Gastroesophageal sphincter (tissue), 4 donors: ENCODE measurements around the gene ERC1. TPM values are rescaled to one million over a fixed set of nuclear protein-coding genes. Genes with fewer than 3 reads are reported as not detected.

Experiments
- ATAC-seq: fragments of 150-250 bp; one replicate; pipeline ENCODE4 v1.9.1; 2016; ENCODE audit warnings: mild to moderate bottlenecking, moderate library complexity
- H3K27ac ChIP-seq, 4 donors: fragments of 200-600 bp; sonication (generic) in 3 of 4; 1 replicate in 3 of 4; 2 replicates in 1 of 4; pipeline ENCODE4 v1.5.1; 2016 to 2019
- H3K27me3 ChIP-seq: fragments of 200-600 bp; sonication (generic); one replicate; pipeline ENCODE4 v1.5.1; 2019
- H3K36me3 ChIP-seq, 2 donors: fragments of 200-600 bp; sonication (generic); one replicate each; pipeline ENCODE4 v1.5.1; 2019; ENCODE audit warnings: control low read depth in 1 of 2
- H3K4me1 ChIP-seq, 3 donors: fragments of 200-600 bp; sonication (generic); 1 replicate in 2 of 3; 2 replicates in 1 of 3; pipeline ENCODE4 v1.5.1; 2016 to 2019; ENCODE audit warnings: control low read depth in 2 of 3
- H3K4me3 ChIP-seq, 2 donors: fragments of 200-600 bp; sonication (generic); one replicate each; pipeline ENCODE4 v1.5.1; 2019; ENCODE audit warnings: mild to moderate bottlenecking in 1 of 2, moderate library complexity in 1 of 2
- H3K9me3 ChIP-seq, 3 donors: fragments of 200-600 bp; sonication (generic); one replicate each; pipeline ENCODE4 v1.5.1; 2017 to 2019; ENCODE audit warnings: control low read depth in 2 of 3
- CTCF ChIP-seq, 4 experiments: fragments of 200-600 bp in 2 of 4; fragments of 450-650 bp in 2 of 4; sonication (generic) in 1 of 4; IDR thresholded peaks; one replicate each; pipeline ENCODE4 v1.5.1; 2017 to 2019; ENCODE audit warnings: antibody characterized with exemption in 4 of 4, mild to moderate bottlenecking in 2 of 4, moderate library complexity in 2 of 4
- EP300 ChIP-seq: sonication (generic); formaldehyde crosslinking; IDR thresholded peaks from one replicate; pipeline ENCODE4 v1.6.1; 2017; ENCODE audit warnings: antibody characterized with exemption, mild to moderate bottlenecking
- POLR2A ChIP-seq, 2 donors: fragments of 450-650 bp; IDR thresholded peaks; one replicate each; pipeline ENCODE4 v1.6.1; 2017; ENCODE audit warnings: antibody characterized with exemption in 2 of 2, mild to moderate bottlenecking in 2 of 2, moderate library complexity in 1 of 2
- POLR2AphosphoS5 ChIP-seq: sonication (generic); formaldehyde crosslinking; IDR thresholded peaks from one replicate; pipeline ENCODE4 v1.6.1; 2017; ENCODE audit warnings: antibody characterized with exemption
- WGBS, 2 donors: methylation state at CpG; one replicate each; pipeline ENCODE4 v1.1.5; 2018; ENCODE audit warnings: low coverage in 1 of 2; 5-methylcytosine and 5-hydroxymethylcytosine counted together
- total RNA-seq, 4 donors: library from RNA; depleted of rRNA; stranded (reverse); fragments of >200 nt; gene quantifications; one replicate each; pipeline ENCODE4 v1.1.0, GENCODE V29; 2016

ERC1 gene
- total RNA-seq, 4 donors from 2014 or later = 38.3 to 80.2 (median 58.4) TPM

GRCh38 chr12:1382826-1383225, 391.8 kb downstream of the ERC1 start:
- H3K27me3 ChIP-seq = no peaks in the 10 kb centered on the region
- WGBS, 2 donors = 70 to 87% methylated on average over 4 of the region's 4 CpGs
- no peak overlapping the region for H3K27ac ChIP-seq
- peaks cover 0 to 26% of the 10 kb centered on the region in 2 donors for H3K36me3 ChIP-seq
- no peaks in the 10 kb centered on the region for H3K9me3 ChIP-seq
- no peak for TF ChIP-seq POLR2AphosphoS5
- TF ChIP-seq EP300 = no peak
- no peak for TF ChIP-seq POLR2A (IDR thresholded peaks at IDR 0.05)
- TF ChIP-seq CTCF (IDR thresholded peaks at IDR 0.05) = no peak
- no peaks in the 10 kb centered on the region for H3K4me1 ChIP-seq
- no peak overlapping the region for H3K4me3 ChIP-seq
- ATAC-seq = no peak

DNA sequence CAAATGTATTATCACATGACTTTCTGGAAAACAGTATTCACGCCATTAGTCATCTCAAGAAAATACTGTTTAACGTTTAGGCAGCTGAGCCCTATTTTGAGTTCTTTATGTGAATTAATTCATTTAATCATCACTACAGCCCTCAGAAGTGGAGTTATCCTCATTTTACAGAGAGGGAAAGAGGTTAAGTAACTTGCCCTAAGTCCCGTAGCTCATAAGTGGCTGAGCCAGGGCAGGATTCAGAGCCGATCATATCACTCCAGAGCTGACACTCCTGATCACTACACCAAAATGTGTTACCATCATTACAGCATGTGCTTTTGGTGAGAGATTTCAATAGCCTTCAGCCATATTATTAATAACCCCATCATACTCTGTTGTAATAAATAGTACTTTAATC, 392.7 kb downstream of the ERC1 start:
- Histone ChIP-seq H3K4me3 (no peak overlapping the region), H3K36me3 (peaks cover 0 to 31% of the 10 kb centered on the region in 2 donors), H3K9me3 (no peaks in the 10 kb centered on the region), H3K4me1 (no peaks in the 10 kb centered on the region), H3K27ac (no peak overlapping the region), H3K27me3 (no peaks in the 10 kb centered on the region)
- 78 to 86% methylated on average over 4 of the region's 4 CpGs for WGBS, 2 donors
- no peak for ATAC-seq
- TF ChIP-seq EP300 = no peak
- TF ChIP-seq POLR2AphosphoS5 = no peak
- no peak for TF ChIP-seq POLR2A (IDR thresholded peaks at IDR 0.05)
- no peak for TF ChIP-seq CTCF (IDR thresholded peaks at IDR 0.05)

GRCh38 chr12:1384910-1385309, 393.9 kb downstream of the ERC1 start:
- H3K4me3 ChIP-seq = no peak overlapping the region
- no peak for ATAC-seq
- peaks cover 0 to 29% of the 10 kb centered on the region in 2 donors for H3K36me3 ChIP-seq
- H3K4me1 ChIP-seq = no peaks in the 10 kb centered on the region
- TF ChIP-seq CTCF (IDR thresholded peaks at IDR 0.05) = no peak
- TF ChIP-seq POLR2AphosphoS5 = no peak
- TF ChIP-seq EP300 = no peak
- no peak for TF ChIP-seq POLR2A (IDR thresholded peaks at IDR 0.05)
- no peaks in the 10 kb centered on the region for H3K27me3 ChIP-seq
- 78 to 96% methylated on average over 4 of the region's 4 CpGs for WGBS, 2 donors
- H3K9me3 ChIP-seq = no peaks in the 10 kb centered on the region
- no peak overlapping the region for H3K27ac ChIP-seq

GRCh38 chr12:1391722-1392121, 400.7 kb downstream of the ERC1 start:
- Histone ChIP-seq H3K36me3 (peaks cover 0 to 35% of the 10 kb centered on the region in 2 donors), H3K27ac (no peak overlapping the region), H3K4me3 (no peak overlapping the region), H3K4me1 (no peaks in the 10 kb centered on the region), H3K27me3 (no peaks in the 10 kb centered on the region), H3K9me3 (peaks cover 0 to 18% (median 0%) of the 10 kb centered on the region in 3 donors)
- ATAC-seq = no peak
- TF ChIP-seq CTCF (IDR thresholded peaks at IDR 0.05) = no peak
- TF ChIP-seq EP300 = no peak
- TF ChIP-seq POLR2A (IDR thresholded peaks at IDR 0.05) = no peak
- TF ChIP-seq POLR2AphosphoS5 = no peak

DNA sequence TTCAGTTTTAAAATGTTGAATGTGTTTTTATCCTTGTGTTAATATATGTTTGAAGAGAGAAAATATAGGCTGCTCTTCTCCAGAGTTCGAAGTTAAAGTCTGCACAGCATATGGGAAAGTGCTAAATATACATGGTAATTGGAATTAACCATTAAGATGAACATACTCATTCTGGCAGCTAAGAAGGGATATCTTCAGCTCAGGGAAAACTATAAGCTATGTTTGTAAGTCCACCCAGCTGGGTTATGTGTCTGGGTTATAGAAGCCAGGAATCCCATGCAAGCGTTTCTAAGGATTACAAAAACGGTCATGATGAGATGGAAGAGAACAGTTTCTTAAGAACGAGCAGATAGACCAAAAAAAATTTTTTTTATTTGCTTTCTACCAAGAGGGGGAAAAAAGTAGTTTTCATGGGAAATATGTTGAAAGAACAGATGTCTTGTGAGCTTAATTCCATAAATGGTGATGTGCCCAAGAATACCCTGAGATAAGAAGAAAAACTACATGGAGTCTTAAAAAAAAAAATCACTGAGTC, 404.5 kb downstream of the ERC1 start:
- TF ChIP-seq POLR2A (IDR thresholded peaks at IDR 0.05) = no peak
- TF ChIP-seq EP300 = no peak
- no peak for TF ChIP-seq CTCF (IDR thresholded peaks at IDR 0.05)
- whole genome bisulfite sequencing, 2 donors = 77 to 88% methylated on average over 4 of the region's 4 CpGs
- Histone ChIP-seq H3K36me3 (peaks cover 0 to 14% of the 10 kb centered on the region in 2 donors), H3K27me3 (no peaks in the 10 kb centered on the region), H3K27ac (no peak overlapping the region), H3K4me3 (no peak overlapping the region), H3K4me1 (no peaks in the 10 kb centered on the region), H3K9me3 (peaks cover 0 to 18% (median 0%) of the 10 kb centered on the region in 3 donors)
- ATAC-seq = no peak
